H9 (cell line): Measurements from ENCODE around the gene KDM4C. TPM values are rescaled to one million over a fixed set of nuclear protein-coding genes. Genes with fewer than 3 reads are reported as not detected.

Source experiments
- DNase-seq: peaks from one replicate; pipeline ENCODE4 v3.0.0-alpha.2; 2017
- H2AFZ ChIP-seq: one replicate; pipeline ENCODE4 v1.6.1; 2013; ENCODE audit warnings: mild to moderate bottlenecking, low read length, control low read depth, moderate library complexity
- H2AK5ac ChIP-seq: 2 replicates; pipeline ENCODE4 v1.6.1; 2013; ENCODE audit warnings: low read length, control low read depth, mixed read lengths; ENCODE audit not compliant: insufficient read length
- H2BK120ac ChIP-seq: one replicate; pipeline ENCODE4 v1.6.1; 2013; ENCODE audit warnings: low read depth, mild to moderate bottlenecking, low read length, control low read depth, inconsistent platforms; ENCODE audit not compliant: poor library complexity, severe bottlenecking
- H2BK12ac ChIP-seq: 2 replicates; pipeline ENCODE4 v1.6.1; 2013; ENCODE audit warnings: low read length, control low read depth, mixed read lengths, low read depth; ENCODE audit not compliant: insufficient read length
- H2BK15ac ChIP-seq: 2 replicates; pipeline ENCODE4 v1.6.1; 2013; ENCODE audit warnings: low read depth, low read length, control low read depth
- H2BK20ac ChIP-seq: one replicate; pipeline ENCODE4 v1.6.1; 2013; ENCODE audit warnings: low read depth, mild to moderate bottlenecking, low read length, control low read depth, inconsistent platforms; ENCODE audit not compliant: poor library complexity, severe bottlenecking
- H2BK5ac ChIP-seq: 2 replicates; pipeline ENCODE4 v1.6.1; 2013; ENCODE audit warnings: low read length, control low read depth, mixed read lengths; ENCODE audit not compliant: insufficient read length
- H3K14ac ChIP-seq: 2 replicates; pipeline ENCODE4 v1.6.1; 2013; ENCODE audit warnings: low read length, control low read depth; ENCODE audit not compliant: insufficient read depth
- H3K18ac ChIP-seq: 2 replicates; pipeline ENCODE4 v1.6.1; 2013; ENCODE audit warnings: low read depth, mild to moderate bottlenecking, mixed read lengths, low read length, control low read depth; ENCODE audit not compliant: insufficient read length
- H3K23ac ChIP-seq: 2 replicates; pipeline ENCODE4 v1.6.1; 2013; ENCODE audit warnings: low read length, control low read depth, mixed read lengths, low read depth; ENCODE audit not compliant: insufficient read length
- H3K23me2 ChIP-seq: 2 replicates; pipeline ENCODE4 v1.6.1; 2013; ENCODE audit warnings: low read depth, mild to moderate bottlenecking, mixed read lengths, low read length, control low read depth; ENCODE audit not compliant: insufficient read length, poor library complexity, severe bottlenecking
- H3K27ac ChIP-seq: 2 replicates; pipeline ENCODE4 v1.5.1; 2013; ENCODE audit warnings: low read length, control low read depth, mixed read lengths, low read depth; ENCODE audit not compliant: insufficient read length
- H3K27me3 ChIP-seq: 2 replicates; pipeline ENCODE4 v1.6.1; 2013; ENCODE audit warnings: low read length, control low read depth, inconsistent platforms; ENCODE audit not compliant: insufficient read depth
- H3K4ac ChIP-seq: 2 replicates; pipeline ENCODE4 v1.6.1; 2013; ENCODE audit warnings: low read depth, mild to moderate bottlenecking, control low read depth, inconsistent platforms, low read length, moderate library complexity
- H3K4me1 ChIP-seq: 2 replicates; pipeline ENCODE4 v1.6.1; 2013; ENCODE audit warnings: low read length, control low read depth, inconsistent platforms; ENCODE audit not compliant: insufficient read depth
- H3K4me2 ChIP-seq: 2 replicates; pipeline ENCODE4 v1.6.1; 2013; ENCODE audit warnings: low read length, control low read depth, mixed read lengths; ENCODE audit not compliant: insufficient read length, insufficient read depth
- H3K56ac ChIP-seq: 2 replicates; pipeline ENCODE4 v1.6.1; 2013; ENCODE audit warnings: low read depth, mild to moderate bottlenecking, mixed read lengths, low read length, control low read depth; ENCODE audit not compliant: insufficient read length
- H3K79me1 ChIP-seq: 2 replicates; pipeline ENCODE4 v1.6.1; 2013; ENCODE audit warnings: low read depth, mild to moderate bottlenecking, moderate library complexity, low read length, control low read depth, inconsistent platforms; ENCODE audit not compliant: insufficient read depth, poor library complexity, severe bottlenecking
- H3K79me2 ChIP-seq: 2 replicates; pipeline ENCODE4 v1.6.1; 2013; ENCODE audit warnings: low read length, control low read depth, inconsistent platforms; ENCODE audit not compliant: insufficient read depth
- H3K9ac ChIP-seq: 2 replicates; pipeline ENCODE4 v1.6.1; 2013; ENCODE audit warnings: low read length, control low read depth, mixed read lengths; ENCODE audit not compliant: insufficient read length; ENCODE audit errors: extremely low read depth
- H3K9me3 ChIP-seq: one replicate; pipeline ENCODE4 v1.6.1; 2013; ENCODE audit warnings: low read depth, low read length, inconsistent platforms; ENCODE audit not compliant: control insufficient read depth
- H3T11ph ChIP-seq: one replicate; pipeline ENCODE4 v1.6.1; 2013; ENCODE audit warnings: mild to moderate bottlenecking, low read length, control low read depth, inconsistent platforms
- H4K20me1 ChIP-seq: one replicate; pipeline ENCODE4 v1.6.1; 2013; ENCODE audit not compliant: control insufficient read depth, insufficient read length, insufficient read depth
- H4K5ac ChIP-seq: 2 replicates; pipeline ENCODE4 v1.6.1; 2013; ENCODE audit warnings: low read depth, mild to moderate bottlenecking, mixed read lengths, low read length, control low read depth; ENCODE audit not compliant: insufficient read length
- H4K8ac ChIP-seq: replicated peaks from 2 replicates; pipeline ENCODE4 v1.6.1; 2013; ENCODE audit warnings: low read length, control low read depth, mixed read lengths, low read depth; ENCODE audit not compliant: insufficient read length
- H4K91ac ChIP-seq: 2 replicates; pipeline ENCODE4 v1.6.1; 2013; ENCODE audit warnings: low read depth, mild to moderate bottlenecking, moderate library complexity, mixed read lengths, low read length, control low read depth; ENCODE audit not compliant: insufficient read length
- H3K27ac Mint-ChIP-seq, 3 experiments: 2 replicates in 2 of 3; 3 replicates in 1 of 3; pipeline ENCODE4 v1.8.0; 2020 to 2021; ENCODE audit warnings: mixed read lengths in 3 of 3, mild to moderate bottlenecking in 1 of 3, moderate library complexity in 1 of 3
- H3K27me3 Mint-ChIP-seq: 2 replicates; pipeline ENCODE4 v1.8.0; 2021; ENCODE audit warnings: low read depth, mild to moderate bottlenecking, moderate library complexity, mixed read lengths
- H3K36me3 Mint-ChIP-seq, 3 experiments: 2 replicates in 2 of 3; 3 replicates in 1 of 3; pipeline ENCODE4 v1.8.0; 2020 to 2021; ENCODE audit warnings: low read depth in 3 of 3, mixed read lengths in 3 of 3; ENCODE audit not compliant: insufficient read depth in 1 of 3
- H3K4me1 Mint-ChIP-seq, 2 experiments: 2 replicates each; pipeline ENCODE4 v1.8.0; 2020; ENCODE audit warnings: mixed read lengths in 2 of 2
- H3K4me3 Mint-ChIP-seq, 2 experiments: 2 replicates in 1 of 2; 3 replicates in 1 of 2; pipeline ENCODE4 v1.8.0; 2020 to 2021; ENCODE audit warnings: mild to moderate bottlenecking in 2 of 2, mixed read lengths in 2 of 2, moderate library complexity in 1 of 2
- H3K9me3 Mint-ChIP-seq, 2 experiments: 2 replicates in 1 of 2; 3 replicates in 1 of 2; pipeline ENCODE4 v1.8.0; 2020; ENCODE audit warnings: mild to moderate bottlenecking in 2 of 2, mixed read lengths in 2 of 2, moderate library complexity in 1 of 2
- CTCF ChIP-seq: fragments of 200-600 bp; sonication (generic); conservative IDR thresholded peaks from 3 replicates; pipeline ENCODE4 v1.8.0; 2021; ENCODE audit warnings: antibody characterized with exemption, mild to moderate bottlenecking
- WGBS: extraction: QIAGEN DNeasy Blood & Tissue Kit; methylation state at CpG from one replicate; pipeline ENCODE4 v1.1.7; 2013; ENCODE audit warnings: missing lambda C conversion rate, low lambda C conversion rate, mixed read lengths; ENCODE audit not compliant: insufficient read length; ENCODE audit errors: extremely low coverage; 5-methylcytosine and 5-hydroxymethylcytosine counted together
- total RNA-seq: library from RNA; stranded (reverse); gene quantifications from 2 replicates; pipeline ENCODE4 v1.2.1, GENCODE V29; 2021

KDM4C gene
- total RNA-seq, 1 experiment from 2014 or later: 24.0 TPM

GRCh38 chr9:6794936-6795335 lies 37.2 kb downstream of the KDM4C start:
- Histone ChIP-seq H2BK120ac (no peak overlapping the region), H2AK5ac (no peak overlapping the region), H3K4ac (no peak overlapping the region), H2BK12ac (no peak overlapping the region), H4K8ac (no peak overlapping the region), H3K23me2 (no peaks in the 10 kb centered on the region), H3K9me3 (no peaks in the 10 kb centered on the region), H3K79me1 (no peaks in the 10 kb centered on the region), H2BK20ac (no peak overlapping the region), H3K56ac (no peak overlapping the region), H3K18ac (no peak overlapping the region), H3K27ac (no peak overlapping the region), H3K4me2 (no peak overlapping the region), H2BK5ac (no peak overlapping the region), H2BK15ac (no peak overlapping the region), H3T11ph (no peak overlapping the region), H3K4me1 (no peaks in the 10 kb centered on the region), H3K23ac (no peak overlapping the region), H4K20me1 (no peaks in the 10 kb centered on the region), H3K14ac (no peak overlapping the region), H3K9ac (no peak overlapping the region), H3K27me3 (no peaks in the 10 kb centered on the region), H4K91ac (no peak overlapping the region), H2AFZ (no peak overlapping the region), H3K79me2 (no peaks in the 10 kb centered on the region), H4K5ac (no peak overlapping the region)
- Mint-ChIP-seq H3K9me3 (peaks cover 12 to 17% of the 10 kb centered on the region in 2 experiments), H3K4me1 (peaks cover 6 to 8% of the 10 kb centered on the region in 2 experiments), H3K36me3 (peaks cover 37 to 40% (median 38%) of the 10 kb centered on the region in 3 experiments), H3K27ac (no peak overlapping the region; a peak in 1 of 7 replicates), H3K27me3 (no peaks in the 10 kb centered on the region), H3K4me3 (no peak overlapping the region)
- no peak for TF ChIP-seq CTCF
- no CpG with 5 or more reads among the region's 1 CpG for WGBS
- no peak for DNase-seq
